Mesenchymal stem cell (in vitro differentiated cells and primary cell): ENCODE results near the gene CRPPA.

ENCODE experiments used
- DNase-seq: peaks from one replicate; pipeline ENCODE4 v3.0.0-alpha.2; 2013
- H2AFZ ChIP-seq: one replicate; pipeline ENCODE4 v1.6.1; 2013; ENCODE audit warnings: low read depth, mild to moderate bottlenecking, control low read depth, inconsistent platforms, low read length, moderate library complexity
- H2AK5ac ChIP-seq: 2 replicates; pipeline ENCODE4 v1.6.1; 2013; ENCODE audit warnings: low read length, moderate library complexity, mild to moderate bottlenecking, inconsistent platforms; ENCODE audit not compliant: severe bottlenecking
- H2BK120ac ChIP-seq: one replicate; pipeline ENCODE4 v1.6.1; 2013; ENCODE audit warnings: low read depth, mild to moderate bottlenecking, inconsistent platforms, low read length, moderate library complexity
- H2BK12ac ChIP-seq, 2 experiments: one replicate each; pipeline ENCODE4 v1.6.1; 2013; ENCODE audit warnings: inconsistent platforms in 2 of 2, low read length in 2 of 2, mild to moderate bottlenecking in 2 of 2, moderate library complexity in 2 of 2, control low read depth in 1 of 2
- H2BK15ac ChIP-seq: one replicate; pipeline ENCODE4 v1.6.1; 2013; ENCODE audit warnings: mild to moderate bottlenecking, low read depth, inconsistent platforms; ENCODE audit not compliant: poor library complexity, severe bottlenecking
- H2BK5ac ChIP-seq: 2 replicates; pipeline ENCODE4 v1.6.1; 2013; ENCODE audit warnings: low read depth, mild to moderate bottlenecking, low read length, control low read depth, inconsistent platforms; ENCODE audit not compliant: poor library complexity, severe bottlenecking
- H3K14ac ChIP-seq, 2 experiments: one replicate each; pipeline ENCODE4 v1.6.1; 2013; ENCODE audit warnings: inconsistent platforms in 2 of 2, low read length in 2 of 2, control low read depth in 1 of 2, mild to moderate bottlenecking in 1 of 2, moderate library complexity in 1 of 2
- H3K18ac ChIP-seq, 2 experiments: one replicate each; pipeline ENCODE4 v1.6.1; 2013; ENCODE audit warnings: inconsistent platforms in 2 of 2, low read length in 2 of 2, control low read depth in 1 of 2, low read depth in 1 of 2, mild to moderate bottlenecking in 1 of 2
- H3K23ac ChIP-seq, 2 experiments: one replicate each; pipeline ENCODE4 v1.6.1; 2013; ENCODE audit warnings: inconsistent platforms in 2 of 2, low read length in 2 of 2, mild to moderate bottlenecking in 2 of 2, moderate library complexity in 2 of 2, control low read depth in 1 of 2
- H3K27ac ChIP-seq: 2 replicates; pipeline ENCODE4 v1.5.1; 2013; ENCODE audit warnings: mild to moderate bottlenecking, moderate library complexity, low read length, control low read depth, inconsistent platforms; ENCODE audit not compliant: poor library complexity, severe bottlenecking
- H3K27me3 ChIP-seq, 2 experiments: 2 replicates each; pipeline versions ENCODE4 v1.6.1 to v1.7.0; 2013; ENCODE audit warnings: low read length in 2 of 2, mild to moderate bottlenecking in 2 of 2, moderate library complexity in 2 of 2, control low read depth in 1 of 2, inconsistent platforms in 1 of 2; ENCODE audit not compliant: control insufficient read depth in 1 of 2, insufficient read depth in 1 of 2
- H3K36me3 ChIP-seq, 2 experiments: 2 replicates each; pipeline versions ENCODE4 v1.6.1 to v1.7.0; 2013; ENCODE audit warnings: low read length in 2 of 2, control low read depth in 1 of 2, inconsistent platforms in 1 of 2, low read depth in 1 of 2, mild to moderate bottlenecking in 1 of 2; ENCODE audit not compliant: insufficient read depth in 2 of 2, control insufficient read depth in 1 of 2
- H3K4ac ChIP-seq, 2 experiments: one replicate each; pipeline ENCODE4 v1.6.1; 2013; ENCODE audit warnings: inconsistent platforms in 2 of 2, low read length in 2 of 2, mild to moderate bottlenecking in 2 of 2, moderate library complexity in 2 of 2, control low read depth in 1 of 2, low read depth in 1 of 2
- H3K4me1 ChIP-seq: 2 replicates; pipeline ENCODE4 v1.6.1; 2013; ENCODE audit warnings: low read depth, low read length, control low read depth; ENCODE audit not compliant: control insufficient read depth, insufficient read depth
- H3K4me2 ChIP-seq: 2 replicates; pipeline ENCODE4 v1.6.1; 2013; ENCODE audit warnings: low read length, mild to moderate bottlenecking, inconsistent platforms; ENCODE audit not compliant: poor library complexity, severe bottlenecking
- H3K4me3 ChIP-seq, 2 experiments: 2 replicates each; pipeline versions ENCODE4 v1.5.1 to v1.7.0; 2013; ENCODE audit warnings: low read length in 2 of 2, mild to moderate bottlenecking in 2 of 2, control low read depth in 1 of 2, low read depth in 1 of 2; ENCODE audit not compliant: insufficient read depth in 1 of 2
- H3K79me1 ChIP-seq: replicated peaks from 2 replicates; pipeline ENCODE4 v1.6.1; 2013; ENCODE audit warnings: mild to moderate bottlenecking, control low read depth, low read length, inconsistent platforms; ENCODE audit not compliant: poor library complexity, severe bottlenecking
- H3K9ac ChIP-seq: 2 replicates; pipeline ENCODE4 v1.7.0; 2013; ENCODE audit warnings: mild to moderate bottlenecking, low read length, moderate library complexity
- H3K9me3 ChIP-seq: 2 replicates; pipeline ENCODE4 v1.7.0; 2013; ENCODE audit warnings: mild to moderate bottlenecking, low read length; ENCODE audit not compliant: control insufficient read depth
- H4K8ac ChIP-seq: one replicate; pipeline ENCODE4 v1.6.1; 2013; ENCODE audit warnings: inconsistent platforms, mild to moderate bottlenecking, low read length, moderate library complexity
- H4K91ac ChIP-seq: one replicate; pipeline ENCODE4 v1.6.1; 2013; ENCODE audit warnings: mild to moderate bottlenecking, low read length, inconsistent platforms
- WGBS: methylation state at CpG from one replicate; pipeline ENCODE4 v1.1.7; 2013; ENCODE audit warnings: mixed read lengths; 5-methylcytosine and 5-hydroxymethylcytosine counted together

The CRPPA gene

GRCh38 chr7:16402091-16402490, 19.2 kb downstream of the CRPPA start:
- H4K8ac ChIP-seq, result no peak overlapping the region
- H2BK5ac ChIP-seq, result no peak overlapping the region
- no peak overlapping the region for H3K4ac ChIP-seq
- H3K4me3 ChIP-seq, result no peak overlapping the region
- no peaks in the 10 kb centered on the region for H3K4me1 ChIP-seq
- H3K23ac ChIP-seq, result no peak overlapping the region
- no peak for DNase-seq
- H3K9me3 ChIP-seq, result peaks cover 43% of the 10 kb centered on the region
- peaks cover 1% of the 10 kb centered on the region for H3K79me1 ChIP-seq
- H2AFZ ChIP-seq, result no peak overlapping the region
- H4K91ac ChIP-seq, result no peak overlapping the region
- no peak overlapping the region for H3K14ac ChIP-seq
- H2BK15ac ChIP-seq, result no peak overlapping the region
- no peak overlapping the region for H3K4me2 ChIP-seq
- no peak overlapping the region for H2AK5ac ChIP-seq
- H3K27me3 ChIP-seq, result no peaks in the 10 kb centered on the region
- no peak overlapping the region for H2BK12ac ChIP-seq
- H3K27ac ChIP-seq, result no peak overlapping the region
- H3K36me3 ChIP-seq, result peaks cover 0 to 21% of the 10 kb centered on the region in 2 experiments
- H2BK120ac ChIP-seq, result no peak overlapping the region
- H3K18ac ChIP-seq, result no peak overlapping the region
- H3K9ac ChIP-seq, result no peak overlapping the region

- no peak overlapping the region for H2BK120ac ChIP-seq
- no peak for DNase-seq
- H4K8ac ChIP-seq, result no peak overlapping the region
Observed at GRCh38 chr7:16400893-16401275, 20.5 kb downstream of the CRPPA start.

GRCh38 chr7:16399916-16400892, 21.1 kb downstream of the CRPPA start:
- Histone ChIP-seq H2BK12ac (no peak overlapping the region), H3K14ac (no peak overlapping the region), H3K79me1 (no peaks in the 10 kb centered on the region), H3K27me3 (no peaks in the 10 kb centered on the region), H3K4ac (no peak overlapping the region), H3K4me3 (no peak overlapping the region), H4K91ac (no peak overlapping the region), H4K8ac (no peak overlapping the region), H2BK5ac (no peak overlapping the region), H2BK15ac (no peak overlapping the region), H3K18ac (no peak overlapping the region), H2BK120ac (no peak overlapping the region), H2AFZ (no peak overlapping the region), H3K23ac (no peak overlapping the region), H3K36me3 (peaks cover 0 to 21% of the 10 kb centered on the region in 2 experiments), H3K9ac (no peak overlapping the region), H3K27ac (no peak overlapping the region), H3K4me1 (no peaks in the 10 kb centered on the region), H3K9me3 (peaks cover 51% of the 10 kb centered on the region), H3K4me2 (no peak overlapping the region), H2AK5ac (no peak overlapping the region)
- no peak for DNase-seq
- 97% methylated on average over 45 of the region's 47 CpGs for WGBS

More at GRCh38 chr7:16400893-16401275, 20.5 kb downstream of the CRPPA start:
- Histone ChIP-seq H2BK15ac (no peak overlapping the region), H2BK5ac (no peak overlapping the region), H3K27me3 (no peaks in the 10 kb centered on the region), H4K91ac (no peak overlapping the region), H3K14ac (no peak overlapping the region), H3K9me3 (peaks cover 51% of the 10 kb centered on the region), H3K18ac (no peak overlapping the region), H3K23ac (no peak overlapping the region), H2BK12ac (no peak overlapping the region), H3K4me3 (no peak overlapping the region), H3K79me1 (no peaks in the 10 kb centered on the region), H3K4me2 (no peak overlapping the region), H3K36me3 (peaks cover 0 to 21% of the 10 kb centered on the region in 2 experiments), H2AK5ac (no peak overlapping the region), H3K4ac (no peak overlapping the region), H3K4me1 (no peaks in the 10 kb centered on the region), H3K9ac (no peak overlapping the region), H2AFZ (no peak overlapping the region), H3K27ac (no peak overlapping the region)

DNA sequence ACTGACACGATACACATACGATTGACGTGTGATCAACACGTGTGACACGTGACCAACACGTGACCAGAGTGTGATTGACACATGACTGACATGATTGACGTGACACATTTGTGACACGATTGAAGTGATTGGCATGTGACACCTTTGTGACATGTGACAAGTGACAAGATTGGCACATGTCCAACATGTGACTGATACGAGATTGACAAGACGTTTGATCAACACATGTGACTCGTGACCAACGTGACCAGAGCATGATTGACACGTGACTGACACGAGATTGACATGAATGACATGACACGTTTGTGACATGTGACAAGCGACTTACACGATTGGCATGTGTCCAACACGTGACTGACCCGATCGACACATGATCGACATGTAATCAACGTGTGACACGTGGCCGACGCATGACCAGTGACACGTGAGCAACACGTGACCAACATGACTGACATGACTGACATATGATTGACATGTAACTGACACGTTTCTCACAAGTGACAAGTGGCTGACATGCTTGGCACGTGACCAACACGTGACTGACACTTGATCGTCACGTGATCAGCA, 22.0 kb downstream of the CRPPA start:
- Histone ChIP-seq H3K4me3 (no peak overlapping the region), H2BK12ac (no peak overlapping the region), H4K91ac (no peak overlapping the region), H3K23ac (no peak overlapping the region), H3K4ac (no peak overlapping the region), H2AK5ac (no peak overlapping the region), H3K9ac (no peak overlapping the region), H2BK15ac (no peak overlapping the region), H4K8ac (no peak overlapping the region), H3K79me1 (no peaks in the 10 kb centered on the region), H2AFZ (no peak overlapping the region), H2BK120ac (no peak overlapping the region), H3K4me1 (no peaks in the 10 kb centered on the region), H3K14ac (no peak overlapping the region), H3K27ac (no peak overlapping the region), H3K27me3 (no peaks in the 10 kb centered on the region), H2BK5ac (no peak overlapping the region), H3K9me3 (peaks cover 51% of the 10 kb centered on the region), H3K4me2 (no peak overlapping the region), H3K18ac (no peak overlapping the region), H3K36me3 (peaks cover 0 to 21% of the 10 kb centered on the region in 2 experiments)
- WGBS, result 96% methylated on average over 32 of the region's 32 CpGs
- DNase-seq, result no peak
